Kidney capillary endothelial cell (primary cell): ENCODE measurements around the gene ZNF783.
"Not testable (repeated sequence)": the region's sequence is repeated elsewhere in the genome, so short reads cannot be mapped to it uniquely, and the experiment has no call there.

Experiments
- DNase-seq: peaks from one replicate; pipeline ENCODE4 v3.0.0-alpha.2; 2018; ENCODE audit warnings: low spot score

ZNF783 gene

GRCh38 chr7:149330914-149331567, 69.0 kb downstream of the ZNF783 start:
- DNase-seq = no peak

GRCh38 chr7:149332602-149333320, 70.8 kb downstream of the ZNF783 start:
- not testable (repeated sequence) for DNase-seq

- DNase-seq = no peak
Measured at GRCh38 chr7:149333321-149333717, 71.3 kb downstream of the ZNF783 start.

- no peak for DNase-seq
Measured at GRCh38 chr7:149334219-149334618, 72.2 kb downstream of the ZNF783 start.
